GM21723 (cell line): ENCODE data around the gene ADCY6.
"Not testable (repeated sequence)": the region's sequence is repeated elsewhere in the genome, so short reads cannot be mapped to it uniquely, and the experiment has no call there.

Experiments used
- ATAC-seq: cut with Tn5 transposase; IDR thresholded peaks from one replicate; pipeline ENCODE4 v1.9.1; 2021; ENCODE audit warnings: mild to moderate bottlenecking, moderate library complexity; ENCODE audit not compliant: unreplicated experiment

The ADCY6 gene

GRCh38 chr12:48764521-48764920, 24.4 kb downstream of the ADCY6 start:
- no peak for ATAC-seq

- no peak for ATAC-seq
Observed at GRCh38 chr12:48758737-48759136, 30.2 kb downstream of the ADCY6 start.

GRCh38 chr12:48758186-48758585, 30.7 kb downstream of the ADCY6 start:
- no peak for ATAC-seq

GRCh38 chr12:48750769-48751356, 38.0 kb downstream of the ADCY6 start:
- ATAC-seq: no peak

GRCh38 chr12:48750215-48750614, 38.7 kb downstream of the ADCY6 start:
- ATAC-seq: no peak

- ATAC-seq: no peak
Observed at GRCh38 chr12:48744251-48745008, 44.5 kb downstream of the ADCY6 start.

- no peak for ATAC-seq
Observed at GRCh38 chr12:48739618-48740269, 49.1 kb downstream of the ADCY6 start.

GRCh38 chr12:48736456-48736855, 52.4 kb downstream of the ADCY6 start:
- ATAC-seq: no peak

GRCh38 chr12:48728807-48729206, 60.1 kb downstream of the ADCY6 start:
- no peak for ATAC-seq

- ATAC-seq: not testable (repeated sequence)
Observed at GRCh38 chr12:48720737-48721136, 68.2 kb downstream of the ADCY6 start.

GRCh38 chr12:48720171-48720570, 68.7 kb downstream of the ADCY6 start:
- not testable (repeated sequence) for ATAC-seq

- not testable (repeated sequence) for ATAC-seq
Observed at GRCh38 chr12:48719002-48719401, 69.9 kb downstream of the ADCY6 start.

- peak; percentile 2 for ATAC-seq
Observed at GRCh38 chr12:48717252-48717695, 71.6 kb downstream of the ADCY6 start.

GRCh38 chr12:48716493-48717251, 72.2 kb downstream of the ADCY6 start, which contains the start of gene CCNT1:
CCNT1 (minus strand) TSS chr12:48716707; CDS start chr12:48716675, 32 bp downstream.
- peak; percentile 98 for ATAC-seq
